GM13976 (cell line): Measurements from ENCODE around the gene CPVL.

ENCODE experiments used
- DNase-seq: peaks from one replicate; pipeline ENCODE4 v3.0.0; 2012; ENCODE audit warnings: low spot score
- CTCF ChIP-seq: IDR thresholded peaks from 2 replicates; pipeline ENCODE4 v1.5.1; 2012; ENCODE audit warnings: borderline replicate concordance, mild to moderate bottlenecking; ENCODE audit not compliant: insufficient read depth; ENCODE audit errors: extremely low read depth, missing control alignments, control extremely low read depth
- in situ Hi-C: fragments of 300-500 bp; cut with MboI; formaldehyde crosslinking; loops from one replicate; pipeline ENCODE4 v1.12.0; 2022; ENCODE audit warnings: low sequenced_read_pairs, mixed read lengths, inconsistent platforms; ENCODE audit not compliant: unreplicated experiment

The CPVL gene

GRCh38 chr7:29123626-29124190, 22.6 kb downstream of the CPVL start:
- DNase-seq = no peak
- in situ Hi-C loops = no loop called here
- no peak for TF ChIP-seq CTCF

- no peak for DNase-seq
- in situ Hi-C loops = no loop called here
- no peak for TF ChIP-seq CTCF
Measured at GRCh38 chr7:29122759-29123158, 23.6 kb downstream of the CPVL start.

- in situ Hi-C loops = no loop called here
- DNase-seq = no peak
- TF ChIP-seq CTCF = no peak
Measured at GRCh38 chr7:29122081-29122480, 24.3 kb downstream of the CPVL start.

- DNase-seq = no peak
- no peak for TF ChIP-seq CTCF
- in situ Hi-C loops = no loop called here
Measured at GRCh38 chr7:29120955-29121354, 25.4 kb downstream of the CPVL start.

GRCh38 chr7:29119538-29119937, 26.8 kb downstream of the CPVL start:
- no peak for DNase-seq
- TF ChIP-seq CTCF = no peak
- in situ Hi-C loops = no loop called here

GRCh38 chr7:29116361-29117200, 29.8 kb downstream of the CPVL start:
- in situ Hi-C loops = no loop called here
- no peak for TF ChIP-seq CTCF
- no peak for DNase-seq

- in situ Hi-C loops = no loop called here
- no peak for TF ChIP-seq CTCF
- DNase-seq = no peak
Measured at GRCh38 chr7:29115753-29116152, 30.6 kb downstream of the CPVL start.
